Measurements from ENCODE around the gene TTC23.
A peak's percentile ranks its signal among the peaks of the same experiment; 100 is the strongest.
"Not testable (repeated sequence)": the region's sequence is repeated elsewhere in the genome, so short reads cannot be mapped to it uniquely, and the experiment has no call there.

TTC23 gene

GRCh38 chr15:99117563-99118257, 131.7 kb downstream of the TTC23 start:
- DNase-seq, result no peak

- DNase-seq, result no peak
These were observed 132.3 kb downstream of the TTC23 start for GRCh38 chr15:99117111-99117510.

- no peak for DNase-seq
These were observed 133.8 kb downstream of the TTC23 start for GRCh38 chr15:99115300-99116215.

GRCh38 chr15:99114511-99115299, 134.7 kb downstream of the TTC23 start:
- no peak for DNase-seq

GRCh38 chr15:99113547-99114271, 135.7 kb downstream of the TTC23 start:
- no peak for DNase-seq

GRCh38 chr15:99111641-99112040, 137.7 kb downstream of the TTC23 start:
- not testable (repeated sequence) for DNase-seq

GRCh38 chr15:99110581-99111320, 138.6 kb downstream of the TTC23 start:
- DNase-seq, result peak; percentile 58

- no peak for DNase-seq
These were observed 139.3 kb downstream of the TTC23 start for GRCh38 chr15:99110093-99110492.

GRCh38 chr15:99109555-99110021, 139.8 kb downstream of the TTC23 start:
- DNase-seq, result no peak

DNA sequence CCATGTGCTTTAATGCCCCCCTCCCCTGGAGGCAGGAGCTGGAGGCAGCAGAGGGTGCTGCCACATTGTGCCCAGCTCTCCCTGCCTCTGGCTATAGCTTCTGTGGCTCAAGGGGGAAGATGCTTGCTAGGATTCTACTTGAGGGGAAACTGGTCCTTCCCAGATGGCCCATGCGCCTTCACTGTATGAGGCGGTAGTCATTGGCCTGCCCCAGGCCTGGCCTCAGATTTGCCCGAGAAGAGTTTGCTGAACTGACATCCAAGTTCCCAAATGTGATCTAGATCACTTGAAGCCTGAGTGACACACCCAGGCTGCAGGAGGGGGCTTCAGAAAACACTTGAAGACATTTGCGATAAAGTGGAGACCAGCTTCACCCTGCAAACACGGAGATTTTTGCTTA, 140.4 kb downstream of the TTC23 start:
- no peak for DNase-seq

DNA sequence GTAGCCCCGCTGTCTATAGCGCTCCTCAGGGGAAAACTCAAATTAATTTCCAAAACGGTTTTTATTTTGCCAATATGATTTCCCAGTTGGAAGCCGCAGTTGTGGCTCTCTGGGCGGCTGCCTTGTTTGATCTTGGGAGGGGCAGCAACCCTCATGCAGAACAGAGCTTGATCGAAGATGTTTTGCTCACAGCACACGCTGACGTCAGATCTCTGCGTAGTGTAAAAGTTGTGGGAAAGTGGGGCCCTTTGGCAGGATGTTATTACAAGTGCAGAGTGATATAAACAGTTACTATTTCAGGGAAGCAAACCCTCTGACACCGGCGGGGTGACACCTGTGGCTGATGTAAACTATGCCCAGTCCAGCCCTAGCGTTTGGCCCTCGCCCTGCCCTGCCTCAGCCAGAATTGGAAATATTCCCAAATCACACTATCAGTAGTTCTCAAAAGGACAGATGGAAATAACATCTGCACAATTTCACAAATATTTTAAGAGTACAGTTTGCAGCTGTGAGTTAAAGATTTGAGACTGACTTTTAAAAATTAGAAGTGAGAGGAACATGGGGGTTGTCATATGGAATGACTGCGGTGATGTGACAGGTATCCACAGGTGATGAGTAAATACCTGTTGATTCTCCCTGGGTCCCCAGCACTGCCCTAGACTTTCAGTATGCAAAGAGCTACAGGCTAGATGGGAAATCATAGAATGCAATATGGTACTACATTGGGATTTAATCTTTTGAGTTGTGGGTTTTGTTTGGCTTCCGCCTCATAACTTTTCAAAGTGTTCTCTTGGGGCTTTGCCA, 142.8 kb downstream of the TTC23 start:
- no peak for DNase-seq

GRCh38 chr15:99105514-99106341, 143.7 kb downstream of the TTC23 start:
- peak; percentile 59 for DNase-seq

- peak; percentile 68 for DNase-seq
These were observed 144.4 kb downstream of the TTC23 start, which contains the start of gene SYNM for GRCh38 chr15:99104788-99105513. TSS of gene SYNM (plus strand) at chr15:99105080. CDS start at chr15:99105200, 120 bp downstream.

DNA sequence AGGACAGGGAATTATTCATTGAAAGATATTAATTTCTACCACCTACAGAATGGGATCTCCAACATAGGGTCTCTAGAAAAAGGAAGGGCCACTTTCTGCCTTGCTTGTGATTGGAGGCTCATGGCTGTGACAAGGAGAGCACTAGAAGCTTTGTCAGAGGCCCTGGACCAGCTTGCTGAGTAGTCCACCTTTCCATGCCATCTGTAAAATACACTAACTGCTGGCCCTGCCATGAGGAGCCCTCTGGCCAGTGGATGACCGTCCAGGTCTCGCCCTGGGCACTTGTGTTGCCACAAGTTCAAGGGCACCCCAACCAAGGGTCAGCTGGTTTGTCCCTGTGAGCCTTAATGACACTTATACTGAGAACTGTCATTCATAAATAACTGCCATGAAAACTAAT, 146.1 kb downstream of the TTC23 start:
- DNase-seq, result no peak

- no peak for DNase-seq
These were observed 146.8 kb downstream of the TTC23 start for GRCh38 chr15:99102332-99103235.

GRCh38 chr15:99101501-99101900, 147.9 kb downstream of the TTC23 start:
- DNase-seq, result no peak

- peak; percentile 65 for DNase-seq
These were observed 148.9 kb downstream of the TTC23 start for GRCh38 chr15:99100245-99101173.

Measured in fibroblast of upper back skin (primary cell).